A549 treated with AZD2906 at 1 μM for 4 hours (cell line): ENCODE results near the gene C1QTNF2. TPM values are rescaled to one million over a fixed set of nuclear protein-coding genes. Genes with fewer than 3 reads are reported as not detected.

Experiments
- total RNA-seq: library from RNA; stranded (reverse); fragments of 200-300 nt; extraction: Qiagen RNA extraction; gene quantifications from 5 replicates; pipeline ENCODE4 v1.2.3, GENCODE V29; 2022

Gene C1QTNF2, protein sequence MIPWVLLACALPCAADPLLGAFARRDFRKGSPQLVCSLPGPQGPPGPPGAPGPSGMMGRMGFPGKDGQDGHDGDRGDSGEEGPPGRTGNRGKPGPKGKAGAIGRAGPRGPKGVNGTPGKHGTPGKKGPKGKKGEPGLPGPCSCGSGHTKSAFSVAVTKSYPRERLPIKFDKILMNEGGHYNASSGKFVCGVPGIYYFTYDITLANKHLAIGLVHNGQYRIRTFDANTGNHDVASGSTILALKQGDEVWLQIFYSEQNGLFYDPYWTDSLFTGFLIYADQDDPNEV
- 0.04 to 0.16 TPM (median 0.09 TPM) in 5 replicates for total RNA-seq

DNA sequence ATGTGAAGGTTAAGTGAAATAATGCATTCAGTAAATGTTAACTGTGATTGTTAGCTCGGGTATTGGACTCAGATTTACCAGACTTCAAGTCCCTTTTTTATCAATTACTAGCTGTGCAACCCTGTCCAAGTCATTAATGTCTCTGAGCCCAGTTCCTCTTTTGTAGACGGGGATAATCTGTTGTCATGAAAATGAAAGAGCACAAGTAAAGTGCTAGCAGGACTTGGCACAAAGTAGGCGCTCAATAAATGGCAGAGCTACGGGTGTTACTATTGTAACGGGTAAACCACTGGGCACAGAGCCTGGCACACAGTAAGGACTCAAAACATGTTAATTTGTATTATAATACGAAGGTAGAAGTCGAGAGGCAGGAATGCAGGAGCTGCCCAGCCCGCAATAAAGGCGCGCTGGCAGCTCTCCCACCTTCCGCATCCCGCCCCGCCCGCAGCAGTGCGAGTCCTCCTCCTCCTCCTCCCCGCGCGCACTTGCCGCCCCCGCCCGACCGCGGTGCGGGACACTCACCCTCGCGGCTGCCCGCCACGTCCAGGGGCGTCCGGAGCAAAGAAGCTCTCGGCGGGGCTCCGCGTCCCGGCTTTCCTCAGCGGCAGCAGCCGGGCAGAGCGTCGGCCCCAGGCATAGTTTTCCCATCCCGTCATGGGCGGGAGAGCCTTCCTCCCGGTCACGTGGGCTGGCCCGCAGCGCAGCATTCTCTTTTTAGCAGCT is at the start of gene C1QTNF2:
Gene C1QTNF2, minus strand, starts transcription at position 637 of the 723 bp plus-strand sequence. CDS start 15,615 bp downstream, outside the sequence.

GRCh38 chr5:160418561-160419457 is 48.4 kb upstream of the C1QTNF2 start, which contains the start of gene SLU7:
SLU7 (minus strand) TSS chr5:160419081; CDS start chr5:160415294, 3,787 bp downstream.

DNA sequence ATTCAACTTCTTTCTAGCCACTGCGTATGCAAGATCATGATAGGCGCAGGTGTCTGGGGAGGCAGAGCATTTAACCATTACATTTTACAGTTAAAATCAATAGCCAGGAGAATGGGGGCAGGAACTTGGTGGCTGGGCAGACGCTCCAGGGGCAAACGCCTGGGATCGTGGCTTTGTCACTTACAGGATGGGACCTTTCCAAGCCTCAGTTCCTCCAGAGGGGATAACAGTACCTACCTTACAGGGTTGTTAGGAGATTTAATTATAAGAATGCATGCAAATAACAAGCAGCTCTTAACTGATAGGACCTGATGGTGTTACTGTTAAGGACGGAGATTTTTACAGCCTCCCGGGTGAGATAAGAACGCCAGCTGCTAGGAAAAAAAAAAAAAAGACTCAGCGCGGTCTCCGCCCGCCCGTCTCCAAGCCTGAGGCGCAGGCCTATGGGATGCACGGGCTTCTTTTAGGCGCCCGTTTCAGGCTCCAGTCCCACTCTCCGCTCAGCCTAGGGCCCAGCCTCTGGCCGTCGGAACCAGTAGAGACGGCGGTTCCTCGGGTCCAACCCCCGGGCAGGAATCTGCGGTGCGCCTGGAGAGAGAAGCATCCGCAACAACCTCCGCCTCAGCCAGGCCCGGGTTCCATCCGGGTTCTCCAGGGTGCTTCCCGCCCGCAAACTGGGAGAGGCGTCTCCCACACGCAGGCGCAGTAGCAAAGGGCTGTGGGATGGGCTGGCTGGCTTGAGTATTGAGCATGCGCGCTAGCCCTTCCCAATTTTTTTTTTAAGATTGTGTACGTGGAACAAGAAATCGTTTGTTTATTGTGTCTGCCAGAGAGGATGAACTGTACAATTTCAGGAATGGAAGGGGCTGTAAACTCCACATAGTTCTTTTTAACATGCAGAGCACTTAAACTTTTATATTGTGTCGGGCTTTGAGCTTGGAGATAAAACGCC is 29.3 kb upstream of the C1QTNF2 start, which contains the start of gene FAM200C:
Gene FAM200C, minus strand, starts transcription at position 653 of the 952 bp plus-strand sequence. CDS start 4,564 bp downstream, outside the sequence.

DNA sequence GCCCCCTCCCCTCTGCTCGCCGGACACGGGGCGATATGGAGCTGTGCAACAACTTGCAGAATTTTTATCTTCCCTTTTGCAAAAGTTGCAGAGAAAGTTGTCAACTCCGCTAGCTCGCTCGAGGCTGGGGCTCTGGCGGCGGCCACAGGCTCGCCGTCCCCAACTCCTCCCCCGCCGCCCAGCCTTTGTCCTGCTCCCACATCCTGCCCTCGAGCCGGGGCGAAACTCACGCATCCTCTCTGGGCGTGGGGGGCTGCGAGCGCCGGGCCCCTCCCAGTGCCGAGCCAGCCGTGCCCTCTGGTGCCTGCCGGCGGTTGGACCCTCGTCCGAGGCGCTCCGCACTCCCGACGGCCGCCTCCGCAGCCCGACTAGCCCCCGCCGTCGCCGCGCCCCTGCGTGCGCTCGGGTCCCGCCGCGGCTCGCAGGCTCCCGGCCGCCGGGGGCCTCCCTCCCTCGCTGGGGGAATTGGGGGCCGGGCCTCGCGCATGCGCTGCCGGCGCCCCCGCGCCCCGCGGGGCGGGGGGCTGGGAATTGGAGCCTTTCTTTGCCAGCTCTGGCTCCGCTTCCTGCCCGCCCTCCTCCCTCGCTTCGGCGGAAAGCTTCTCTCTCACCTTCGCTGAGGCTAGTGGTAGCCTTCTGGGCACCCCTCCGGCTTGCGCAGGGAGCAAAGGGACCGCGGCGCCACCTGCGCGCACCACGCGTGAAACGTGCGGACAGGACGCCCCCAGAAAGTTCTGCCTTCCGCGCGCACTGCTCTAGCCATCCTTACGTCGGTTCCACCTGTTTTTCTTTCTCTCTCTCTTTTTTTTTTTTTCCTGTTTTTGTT is 58.1 kb downstream of the C1QTNF2 start, which contains the start of gene CCNJL:
Gene CCNJL, minus strand, starts transcription at position 431 of the 826 bp plus-strand sequence. CDS start 641 bp downstream, outside the sequence.

Other genes starting within 250 kb of the C1QTNF2 start
- gene FABP6, start 141.1 kb downstream of the C1QTNF2 start, total RNA-seq: 0.48 to 1.2 TPM (median 1.00 TPM) in 5 replicates
- gene CCNJL, start 58.1 kb downstream of the C1QTNF2 start, total RNA-seq: 10.1 to 12.6 TPM (median 11.2 TPM) in 5 replicates
- 1.5 to 1.8 TPM (median 1.6 TPM) in 5 replicates for gene FAM200C, start 29.4 kb upstream of the C1QTNF2 start, total RNA-seq
- gene SLU7, start 48.5 kb upstream of the C1QTNF2 start, total RNA-seq: 36.3 to 71.9 TPM (median 42.2 TPM) in 5 replicates
- gene PTTG1, start 51.2 kb upstream of the C1QTNF2 start, total RNA-seq: 189 to 272 TPM (median 195 TPM) in 5 replicates